Measurements from ENCODE around the gene CLCN6.

- TF ChIP-seq CTCF (IDR thresholded peaks at IDR 0.05): no peak
- no peak for TF ChIP-seq POLR2A (IDR thresholded peaks at IDR 0.05)
- TF ChIP-seq POLR2AphosphoS5 (IDR thresholded peaks at IDR 0.05): no peak
These were observed 82.9 kb downstream of the CLCN6 start for GRCh38 chr1:11888877-11889208.

Measured in prostate gland (tissue), 2 donors.